H1 (cell line): Measurements from ENCODE around the gene AQP7. TPM values are rescaled to one million over a fixed set of nuclear protein-coding genes. Genes with fewer than 3 reads are reported as not detected.

Source experiments
- CTCF ChIA-PET: fragments of 300-600 bp; sonication (Branson Sonifier 250); formaldehyde crosslinking; loops from one replicate; lab custom pipeline; 2021; ENCODE audit not compliant: partially characterized antibody; lab: Charles Lee
- POLR2A ChIA-PET: fragments of 300-600 bp; sonication (Branson Sonifier 250); formaldehyde crosslinking; loops from one replicate; lab custom pipeline; 2021; ENCODE audit warnings: inconsistent platforms; ENCODE audit not compliant: partially characterized antibody; lab: Charles Lee
- DNase-seq, 2 experiments: peaks; one replicate each; pipeline versions ENCODE4 v3.0.0 to v3.0.0-alpha.2; 2010 to 2022; ENCODE audit warnings: low spot score in 2 of 2, low read depth in 1 of 2, mixed read lengths in 1 of 2
- FAIRE-seq: peaks from 2 replicates; lab custom pipeline; 2011; peaks lifted over from hg19 to GRCh38; lab: Jason Lieb, UNC
- H2AFZ ChIP-seq: 2 replicates; pipeline ENCODE4 v1.8.1; 2012; ENCODE audit warnings: low read length, inconsistent platforms
- H2AK5ac ChIP-seq: 2 replicates; pipeline ENCODE4 v1.6.1; 2013; ENCODE audit warnings: low read depth, low read length
- H2BK120ac ChIP-seq: replicated peaks from 2 replicates; pipeline ENCODE3; 2013; ENCODE audit warnings: low read depth, low read length, inconsistent platforms
- H2BK12ac ChIP-seq: 2 replicates; pipeline ENCODE4 v1.6.1; 2013; ENCODE audit warnings: low read depth, low read length
- H2BK15ac ChIP-seq: 2 replicates; pipeline ENCODE4 v1.6.1; 2013; ENCODE audit warnings: low read length
- H2BK20ac ChIP-seq: 2 replicates; pipeline ENCODE4 v1.6.1; 2013; ENCODE audit warnings: low read length
- H2BK5ac ChIP-seq: 2 replicates; pipeline ENCODE4 v1.6.1; 2013; ENCODE audit warnings: low read depth, low read length
- H3K14ac ChIP-seq: 2 replicates; pipeline ENCODE4 v1.6.1; 2013; ENCODE audit warnings: inconsistent platforms; ENCODE audit not compliant: insufficient read length
- H3K18ac ChIP-seq: 2 replicates; pipeline ENCODE4 v1.6.1; 2013; ENCODE audit warnings: low read length; ENCODE audit errors: extremely low read depth
- H3K23ac ChIP-seq: 2 replicates; pipeline ENCODE4 v1.6.1; 2013; ENCODE audit warnings: inconsistent platforms; ENCODE audit not compliant: insufficient read length
- H3K23me2 ChIP-seq: 2 replicates; pipeline ENCODE4 v1.6.1; 2013; ENCODE audit warnings: low read depth, low read length
- H3K27ac ChIP-seq: 2 replicates; pipeline ENCODE4 v1.6.1; 2011; ENCODE audit warnings: low read depth, low read length, inconsistent platforms
- H3K27me3 ChIP-seq, 4 experiments: replicated peaks in 1 of 4; 1 replicate in 1 of 4; 2 replicates in 3 of 4; pipeline versions ENCODE4 v1.6.1 to v1.8.1; 2011 to 2013; ENCODE audit warnings: low read length in 3 of 4, mild to moderate bottlenecking in 3 of 4, inconsistent platforms in 2 of 4, mixed read lengths in 2 of 4, moderate library complexity in 1 of 4; ENCODE audit not compliant: control insufficient read depth in 3 of 4, insufficient read depth in 3 of 4; ENCODE audit errors: extremely low read depth in 1 of 4
- H3K36me3 ChIP-seq, 4 experiments: 2 replicates each; pipeline versions ENCODE4 v1.6.1 to v1.8.1; 2011 to 2013; ENCODE audit warnings: mild to moderate bottlenecking in 4 of 4, low read length in 3 of 4, moderate library complexity in 2 of 4, control low read depth in 1 of 4, inconsistent platforms in 1 of 4; ENCODE audit not compliant: insufficient read depth in 4 of 4, control insufficient read depth in 2 of 4
- H3K4ac ChIP-seq: replicated peaks from 2 replicates; pipeline ENCODE3; 2013; ENCODE audit warnings: low read length, low read depth, mixed read lengths, inconsistent platforms; ENCODE audit not compliant: insufficient read length
- H3K4me1 ChIP-seq, 4 experiments: replicated peaks in 1 of 4; 1 replicate in 1 of 4; 2 replicates in 3 of 4; pipeline versions ENCODE4 v1.6.1 to v1.8.1; 2011 to 2013; ENCODE audit warnings: low read length in 3 of 4, inconsistent platforms in 2 of 4, mixed read lengths in 1 of 4; ENCODE audit not compliant: insufficient read depth in 4 of 4, control insufficient read depth in 3 of 4
- H3K4me2 ChIP-seq, 2 experiments: 2 replicates each; pipeline versions ENCODE4 v1.6.1 to v1.8.1; 2011 to 2013; ENCODE audit warnings: low read depth in 2 of 2, low read length in 2 of 2, control low read depth in 1 of 2, inconsistent platforms in 1 of 2, mild to moderate bottlenecking in 1 of 2; ENCODE audit not compliant: insufficient read depth in 1 of 2
- H3K4me3 ChIP-seq, 4 experiments: fragments of 200-600, 300-600 bp in 1 of 4; sonication (generic), shearing (Covaris generic), sonication (Bioruptor Twin) in 1 of 4; 2 replicates each; pipeline versions ENCODE4 v1.5.1 to v1.8.1; 2011 to 2016; ENCODE audit warnings: low read length in 4 of 4, low read depth in 3 of 4, control low read depth in 2 of 4, inconsistent platforms in 2 of 4, mild to moderate bottlenecking in 2 of 4, mixed read lengths in 1 of 4, moderate library complexity in 1 of 4; ENCODE audit not compliant: insufficient read depth in 2 of 4; ENCODE audit errors: extremely low read depth in 1 of 4
- H3K56ac ChIP-seq: replicated peaks from 2 replicates; pipeline ENCODE3; 2013; ENCODE audit warnings: low read depth, mild to moderate bottlenecking, mixed read lengths, low read length, inconsistent platforms; ENCODE audit not compliant: insufficient read length
- H3K79me1 ChIP-seq: 2 replicates; pipeline ENCODE4 v1.6.1; 2013; ENCODE audit warnings: low read depth, low read length, control low read depth
- H3K79me2 ChIP-seq, 2 experiments: 2 replicates each; pipeline versions ENCODE4 v1.6.1 to v1.8.1; 2012 to 2013; ENCODE audit warnings: low read length in 2 of 2, mild to moderate bottlenecking in 2 of 2, inconsistent platforms in 1 of 2; ENCODE audit not compliant: insufficient read depth in 2 of 2, control insufficient read depth in 1 of 2
- H3K9ac ChIP-seq, 4 experiments: replicated peaks in 1 of 4; 1 replicate in 1 of 4; 2 replicates in 3 of 4; pipeline versions ENCODE4 v1.6.1 to v1.8.1; 2011 to 2013; ENCODE audit warnings: low read depth in 3 of 4, low read length in 3 of 4, control low read depth in 2 of 4, mild to moderate bottlenecking in 2 of 4, moderate library complexity in 2 of 4, inconsistent platforms in 1 of 4; ENCODE audit errors: extremely low read depth in 1 of 4
- H3K9me3 ChIP-seq, 2 experiments: 2 replicates each; pipeline versions ENCODE4 v1.6.1 to v1.8.1; 2012 to 2013; ENCODE audit warnings: mild to moderate bottlenecking in 2 of 2, moderate library complexity in 2 of 2, control low read depth in 1 of 2, inconsistent platforms in 1 of 2, low read depth in 1 of 2, low read length in 1 of 2, mixed read lengths in 1 of 2; ENCODE audit not compliant: insufficient read depth in 2 of 2
- H4K20me1 ChIP-seq, 2 experiments: replicated peaks in 1 of 2; 2 replicates each; pipeline versions ENCODE3 to v1.8.1; 2011 to 2013; ENCODE audit warnings: inconsistent platforms in 2 of 2, low read length in 2 of 2, mild to moderate bottlenecking in 1 of 2; ENCODE audit not compliant: insufficient read depth in 2 of 2, control insufficient read depth in 1 of 2
- H4K5ac ChIP-seq: 2 replicates; pipeline ENCODE4 v1.6.1; 2013; ENCODE audit warnings: low read length, low read depth, mixed read lengths, inconsistent platforms; ENCODE audit not compliant: insufficient read length
- H4K8ac ChIP-seq: 2 replicates; pipeline ENCODE4 v1.8.0; 2013; ENCODE audit warnings: mild to moderate bottlenecking, moderate library complexity, low read length, inconsistent platforms; ENCODE audit not compliant: insufficient read depth; ENCODE audit errors: extremely low read depth
- H4K91ac ChIP-seq: replicated peaks from 2 replicates; pipeline ENCODE3; 2013; ENCODE audit warnings: low read length, mixed read lengths, inconsistent platforms; ENCODE audit not compliant: insufficient read length
- ASH2L ChIP-seq: fragments of 200-600, 300-600 bp; sonication (generic); IDR thresholded peaks from one replicate; pipeline ENCODE4 v1.7.1; 2017; ENCODE audit warnings: low read length
- CHD2 ChIP-seq: IDR thresholded peaks from 2 replicates; pipeline ENCODE4 v1.6.1; 2012; ENCODE audit warnings: low read length, improper control_type of control experiment
- EP300 ChIP-seq, 2 experiments: IDR thresholded peaks; 1 replicate in 1 of 2; 2 replicates in 1 of 2; pipeline ENCODE4 v1.6.1; 2011 to 2012; ENCODE audit warnings: low read depth in 2 of 2, low read length in 2 of 2, mild to moderate bottlenecking in 2 of 2, borderline replicate concordance in 1 of 2, inconsistent platforms in 1 of 2, moderate library complexity in 1 of 2
- EZH2 ChIP-seq: fragments of 200-600 bp; sonication (generic); IDR thresholded peaks from 2 replicates; pipeline ENCODE4 v1.7.1; 2012; ENCODE audit warnings: low read depth, mild to moderate bottlenecking, moderate library complexity, low read length, inconsistent platforms; ENCODE audit not compliant: severe bottlenecking
- KDM1A ChIP-seq: fragments of 200-600, 300-600 bp; sonication (generic); IDR thresholded peaks from 2 replicates; pipeline ENCODE4 v1.7.1; 2016; ENCODE audit warnings: mild to moderate bottlenecking, low read length, borderline replicate concordance
- RBBP5 ChIP-seq: IDR thresholded peaks from 2 replicates; pipeline ENCODE4 v1.7.1; 2012; ENCODE audit warnings: low read depth, mild to moderate bottlenecking, inconsistent platforms, low read length, moderate library complexity, borderline replicate concordance
- SP2 ChIP-seq: IDR thresholded peaks from 2 replicates; pipeline ENCODE4 v1.6.1; 2012; ENCODE audit warnings: mild to moderate bottlenecking, low read length, inconsistent platforms
- SRF ChIP-seq: IDR thresholded peaks from 2 replicates; pipeline ENCODE4 v1.6.1; 2011; ENCODE audit warnings: mild to moderate bottlenecking, low read depth, low read length, moderate library complexity
- TAF7 ChIP-seq: optimal IDR thresholded peaks from 2 replicates; pipeline ENCODE3; 2011; ENCODE audit warnings: low read depth, mild to moderate bottlenecking, inconsistent platforms, low read length, moderate library complexity, borderline replicate concordance
- TCF12 ChIP-seq: IDR thresholded peaks from 2 replicates; pipeline ENCODE4 v1.6.1; 2011; ENCODE audit warnings: low read depth, mild to moderate bottlenecking, low read length
- YY1 ChIP-seq: IDR thresholded peaks from 2 replicates; pipeline ENCODE4 v1.6.1; 2011; ENCODE audit warnings: low read depth, mild to moderate bottlenecking, low read length
- ZNF274 ChIP-seq: IDR thresholded peaks from 2 replicates; pipeline ENCODE4 v1.7.0; 2012; ENCODE audit warnings: low read length, borderline replicate concordance; ENCODE audit errors: extremely low read depth
- WGBS, 2 experiments: shearing (Covaris generic) in 1 of 2; methylation state at CpG; one replicate each; pipeline versions ENCODE4 v1.1.6 to v1.1.7; 2013 to 2015; ENCODE audit warnings: low lambda C conversion rate in 2 of 2, mixed read lengths in 2 of 2, inconsistent platforms in 1 of 2, low coverage in 1 of 2, missing lambda C conversion rate in 1 of 2; ENCODE audit not compliant: insufficient replicate concordance in 2 of 2, insufficient coverage in 1 of 2, insufficient read length in 1 of 2; ENCODE audit errors: extremely low coverage in 1 of 2, missing lambda C conversion rate in 1 of 2; 5-methylcytosine and 5-hydroxymethylcytosine counted together
- polyA plus RNA-seq, 7 experiments: library from polyadenylated mRNA; depleted of rRNA in 3 of 7; stranded (reverse) in 5 of 7; unstranded in 2 of 7; fragments of >200 nt in 5 of 7; fragments of 200-250 nt in 2 of 7; gene quantifications; 1 replicate in 5 of 7; 2 replicates in 1 of 7; 4 replicates in 1 of 7; pipeline versions ENCODE4 v1.2.1 to v1.2.3, GENCODE V29; 2011 to 2013; ENCODE audit warnings: missing spikeins in 2 of 7, mixed read lengths in 2 of 7
- total RNA-seq: library from RNA; stranded (reverse); fragmentation: NEBNext Ultra II Directional; extraction: Animal tissue kit (Norgen Biotek cat#: 25700); gene quantifications from 2 replicates; pipeline ENCODE4 v1.2.1, GENCODE V29; 2021

Gene AQP7
- total and polyA plus RNA-seq, 2 of the 8 experiments (the other 6 are each of a cell fraction or from before 2014, with no cell fraction given): not detected

DNA sequence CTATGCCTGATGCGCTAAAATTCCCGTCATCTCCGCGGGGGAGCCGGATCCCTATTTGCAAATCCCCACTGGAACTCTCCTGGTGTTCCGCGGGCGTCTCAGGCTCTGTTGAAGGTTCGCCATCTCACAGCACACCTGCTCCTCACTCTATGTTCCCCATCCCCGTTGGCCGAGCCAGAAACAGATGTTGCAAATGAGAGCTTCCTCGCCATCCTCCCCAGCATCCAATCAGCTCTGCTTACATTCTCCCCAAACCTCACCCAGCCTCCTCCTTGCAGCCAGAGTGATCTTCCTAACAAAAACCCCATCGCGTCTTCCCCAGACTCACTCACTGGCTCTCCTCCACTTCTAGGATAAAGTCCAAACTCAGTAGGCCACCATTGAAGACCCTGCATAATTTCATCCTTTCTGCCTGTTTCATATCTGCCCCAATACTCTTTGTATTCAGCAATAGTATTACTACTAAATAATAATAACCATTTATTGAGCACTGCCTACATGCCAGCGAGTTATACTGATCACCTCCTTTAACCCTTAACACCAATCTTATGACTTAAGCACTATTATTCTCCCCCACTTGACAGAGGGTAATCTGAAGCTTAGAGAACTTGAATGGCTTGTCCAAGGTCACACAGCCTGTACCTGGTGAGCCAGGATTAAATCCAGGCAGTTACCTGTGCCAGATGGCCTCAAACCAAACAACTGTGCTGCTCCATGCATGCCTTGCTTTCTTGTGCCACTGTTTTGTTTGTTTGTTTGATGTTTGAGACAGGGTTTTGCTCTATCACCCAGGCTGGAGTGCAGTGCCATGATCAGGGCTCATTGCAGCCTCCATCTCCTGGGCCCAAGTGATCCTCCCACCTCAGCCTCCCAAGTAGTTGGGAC lies 14.0 kb downstream of the AQP7 start:
- H3K36me3 ChIP-seq: no peaks in the 10 kb centered on the region
- H3K4me3 ChIP-seq: no peak overlapping the region
- H2BK120ac ChIP-seq: no peak overlapping the region
- DNase-seq: no peak
- no peak overlapping the region for H3K18ac ChIP-seq
- no peaks in the 10 kb centered on the region for H4K20me1 ChIP-seq
- WGBS, 2 experiments: 73% methylated on average over 15 of the region's 15 CpGs; no CpG with 5 or more reads in 1 of the 2 experiments
- no peak overlapping the region for H3K4me2 ChIP-seq
- no peak overlapping the region for H3K9ac ChIP-seq
- no peak overlapping the region for H3K27ac ChIP-seq
- no peak for FAIRE-seq
- no peak overlapping the region for H2AFZ ChIP-seq
- peaks cover 0 to 4% (median 0%) of the 10 kb centered on the region in 4 experiments; a peak in 1 of 7 replicates for H3K4me1 ChIP-seq
- H3K23me2 ChIP-seq: no peaks in the 10 kb centered on the region
- no peak overlapping the region for H2BK5ac ChIP-seq
- H3K56ac ChIP-seq: no peak overlapping the region
- H4K91ac ChIP-seq: no peak overlapping the region
- H3K9me3 ChIP-seq: no peaks in the 10 kb centered on the region; a peak in 1 of 4 replicates
- ChIA-PET POLR2A (interaction anchor here (1.5 to 2.3 kb wide), 2 partner anchors 59 to 98 kb away, joined by 3 to 4 read pairs; partner anchors contain the start of genes AQP3 and NFX1), CTCF (interaction anchor here (0.9 to 3.3 kb wide), 3 partner anchors 13 to 65 kb away, joined by 4 to 20 read pairs (median 6); no protein-coding TSS in a partner anchor)
- no peak overlapping the region for H2BK20ac ChIP-seq
- no peak overlapping the region for H2AK5ac ChIP-seq
- no peak overlapping the region for H2BK12ac ChIP-seq
- no peaks in the 10 kb centered on the region for H3K27me3 ChIP-seq
- H3K79me1 ChIP-seq: no peaks in the 10 kb centered on the region
- H3K23ac ChIP-seq: no peak overlapping the region
- H4K8ac ChIP-seq: no peak overlapping the region
- no peaks in the 10 kb centered on the region for H3K79me2 ChIP-seq
- no peak overlapping the region for H2BK15ac ChIP-seq
- no peak overlapping the region for H3K14ac ChIP-seq
- H3K4ac ChIP-seq: no peak overlapping the region
- H4K5ac ChIP-seq: no peak overlapping the region
- no peak for TF ChIP-seq SP2
- TF ChIP-seq ZNF274: no peak
- no peak for TF ChIP-seq TAF7
- no peak for TF ChIP-seq EP300 (IDR thresholded peaks at IDR 0.05; ENCODE audit: borderline replicate concordance in 1 of 2, low read depth in 2 of 2, low read length in 2 of 2)
- no peak for TF ChIP-seq YY1
- no peak for TF ChIP-seq CHD2
- no peak for TF ChIP-seq TCF12
- no peak for TF ChIP-seq KDM1A
- no peak for TF ChIP-seq RBBP5
- TF ChIP-seq ASH2L: no peak
- TF ChIP-seq EZH2: no peak
- no peak for TF ChIP-seq SRF
